RPMI8226 (cell line): ENCODE data around the gene TEX261.

Experiments
- DNase-seq: peaks from one replicate; pipeline ENCODE4 v3.0.0-alpha.2; 2015

The TEX261 gene

DNA sequence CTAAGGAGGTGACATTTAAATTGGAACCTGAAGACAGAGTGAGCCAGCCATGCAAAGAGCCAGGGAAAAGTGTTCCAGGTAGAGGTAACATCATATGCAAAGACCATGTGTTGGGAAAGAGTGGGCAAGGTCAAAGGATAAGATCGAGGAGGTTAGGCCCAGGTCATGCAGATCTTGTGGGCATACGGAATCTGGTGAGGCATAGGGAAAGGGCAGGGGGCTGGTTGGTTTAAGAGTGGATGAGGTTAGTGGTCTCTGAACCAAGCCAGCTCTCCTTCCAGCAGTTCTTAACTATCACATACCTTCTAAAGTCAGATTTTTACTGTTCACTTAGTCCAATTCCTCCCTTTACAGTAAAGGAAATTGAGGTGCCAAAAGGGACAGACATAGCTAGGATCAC is 13.3 kb downstream of the TEX261 start:
- no peak for DNase-seq

DNA sequence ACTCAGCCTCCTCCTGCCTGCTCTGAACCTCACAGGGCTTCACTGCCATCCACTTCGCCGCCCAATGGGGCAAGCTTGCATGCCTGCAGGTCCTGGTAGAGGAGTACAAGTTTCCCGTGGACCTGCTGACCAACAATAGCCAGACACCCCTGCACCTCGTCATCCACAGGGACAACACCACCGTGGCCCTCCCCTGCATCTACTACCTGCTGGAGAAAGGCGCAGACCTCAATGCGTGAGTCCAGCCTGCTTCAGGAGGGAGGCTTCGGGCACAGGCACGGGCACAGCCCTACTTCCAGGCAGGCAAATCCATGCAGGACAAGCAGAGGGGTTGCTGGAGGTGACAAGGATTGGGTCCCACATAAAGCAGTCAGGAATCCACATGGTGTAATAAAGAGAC is 15.0 kb downstream of the TEX261 start:
- DNase-seq: no peak

DNA sequence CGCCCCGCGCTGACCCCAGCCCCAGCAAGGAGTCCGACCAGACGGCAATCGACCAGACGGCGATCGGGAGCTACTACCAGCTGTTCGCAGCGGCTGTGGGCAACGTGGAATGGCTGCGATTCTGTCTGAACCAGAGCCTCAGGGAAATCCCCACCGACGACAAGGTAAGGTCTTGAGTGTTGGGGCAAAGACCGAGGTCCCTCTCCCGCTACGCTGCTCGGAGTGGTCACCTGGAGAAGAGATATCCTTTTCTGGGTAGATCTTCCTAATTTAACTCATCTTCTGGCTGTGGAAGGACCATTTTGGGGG is 15.5 kb downstream of the TEX261 start:
- no peak for DNase-seq

DNA sequence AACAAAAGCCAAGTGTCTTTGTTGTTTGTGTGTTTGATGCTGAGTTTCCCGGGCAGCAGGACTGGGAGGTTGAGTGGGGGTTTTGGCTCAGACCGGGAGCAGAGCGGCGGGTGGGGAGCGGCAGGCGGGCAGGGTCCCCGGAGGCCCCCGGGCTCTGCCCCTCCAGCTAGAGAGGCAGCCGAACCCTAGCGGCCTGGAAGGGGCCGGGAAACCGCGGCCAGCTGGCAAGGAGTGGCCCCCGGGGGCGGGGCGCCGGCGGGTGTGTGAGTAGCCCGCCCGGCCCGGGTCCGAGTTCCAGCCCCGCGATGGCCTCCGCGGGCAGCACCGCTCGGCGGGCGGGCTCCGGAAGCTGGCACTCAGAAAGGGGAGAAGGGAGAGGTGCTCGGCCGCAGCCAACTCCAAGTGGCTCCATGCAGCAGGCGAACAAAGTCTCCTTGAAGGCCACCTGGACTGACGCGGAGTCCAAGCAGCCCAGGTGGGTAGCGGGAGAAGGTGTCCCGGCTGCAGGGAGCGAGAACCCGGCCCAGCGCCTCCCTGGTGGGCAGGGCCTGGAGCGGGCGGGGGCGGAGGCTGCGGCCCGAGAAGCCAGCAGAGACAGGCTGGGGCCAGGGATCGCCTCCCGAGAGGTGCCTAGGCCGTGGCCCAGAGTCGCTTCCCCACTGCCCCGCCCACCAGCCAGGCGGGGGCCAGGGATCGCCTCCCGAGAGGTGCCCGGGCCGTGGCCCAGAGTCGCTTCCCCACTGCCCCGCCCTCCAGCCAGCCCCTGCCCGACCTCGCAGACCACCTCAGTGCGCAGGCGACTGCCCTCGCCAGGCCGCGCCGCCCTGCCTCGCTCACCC is 16.1 kb downstream of the TEX261 start, which contains the start of gene ANKRD53:
Gene ANKRD53 (plus strand): TSS at position 290 of the 839 bp plus-strand sequence. CDS start 16 bp downstream, at position 306.
- DNase-seq: no peak

DNA sequence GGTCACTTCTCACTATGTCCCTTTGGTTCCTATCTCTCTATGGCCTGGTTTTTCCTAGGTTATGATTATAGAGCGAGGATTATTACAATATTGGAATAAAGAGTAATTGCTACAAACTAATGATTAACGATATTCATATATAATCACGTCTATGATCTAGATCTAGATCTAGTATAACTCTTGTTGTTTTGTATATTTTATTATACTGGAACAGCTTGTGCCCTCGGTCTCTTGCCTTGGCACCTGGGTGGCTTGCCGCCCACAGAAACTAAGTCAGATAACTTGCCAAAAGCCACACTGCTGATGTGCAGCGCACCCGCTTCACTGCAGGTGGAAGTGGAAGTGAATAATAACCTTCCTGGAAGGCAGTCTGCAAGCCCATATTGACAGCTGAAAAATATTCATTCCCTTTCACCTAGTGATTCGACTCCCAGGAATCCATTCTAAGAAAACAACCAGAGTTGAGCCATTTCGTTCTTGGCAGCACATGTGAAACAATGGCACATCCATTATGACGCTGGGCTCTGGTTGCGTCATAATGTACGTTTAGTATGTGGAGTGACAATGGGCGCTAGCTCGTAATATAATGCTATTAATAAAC is 17.0 kb downstream of the TEX261 start:
- peak; percentile 55 for DNase-seq

DNA sequence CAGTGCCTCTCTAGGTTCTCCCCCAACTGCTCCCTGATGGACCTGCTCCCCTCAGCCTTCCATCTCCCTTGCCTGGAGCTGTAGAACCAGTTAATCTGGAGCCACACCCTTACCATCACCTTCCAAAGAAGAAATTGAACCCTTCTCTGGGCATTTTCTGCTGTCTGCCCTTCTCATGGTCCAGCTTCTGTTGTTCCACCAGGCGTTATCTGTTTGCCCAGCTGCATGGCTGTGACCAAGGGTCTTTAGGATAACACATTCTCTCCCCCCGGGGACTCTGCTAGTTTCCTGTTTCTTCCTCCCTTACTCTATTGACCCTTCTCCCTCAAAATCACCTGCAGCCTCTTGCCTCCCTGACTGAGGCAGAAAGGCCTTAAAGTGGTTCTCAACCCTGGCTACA is 19.4 kb downstream of the TEX261 start:
- no peak for DNase-seq

DNA sequence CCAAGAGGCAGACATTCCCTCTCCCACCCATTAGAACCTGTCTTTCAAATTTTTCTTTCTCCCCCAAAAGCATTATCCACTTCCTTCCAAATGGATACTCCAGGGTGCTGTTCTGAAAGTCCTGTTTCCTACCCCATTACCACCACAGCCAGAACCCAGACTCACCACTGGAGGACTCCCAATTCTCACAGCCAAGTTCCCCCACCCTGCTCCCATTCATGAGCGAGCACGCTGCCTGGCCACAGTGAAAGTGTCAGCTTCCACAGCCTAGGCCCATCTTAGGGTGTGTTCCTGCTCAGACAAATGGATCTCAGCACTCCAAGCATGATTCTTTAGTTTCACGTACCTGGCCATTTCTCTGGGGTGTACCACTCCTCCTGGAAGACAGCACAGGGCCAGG is 20.1 kb downstream of the TEX261 start:
- DNase-seq: no peak

DNA sequence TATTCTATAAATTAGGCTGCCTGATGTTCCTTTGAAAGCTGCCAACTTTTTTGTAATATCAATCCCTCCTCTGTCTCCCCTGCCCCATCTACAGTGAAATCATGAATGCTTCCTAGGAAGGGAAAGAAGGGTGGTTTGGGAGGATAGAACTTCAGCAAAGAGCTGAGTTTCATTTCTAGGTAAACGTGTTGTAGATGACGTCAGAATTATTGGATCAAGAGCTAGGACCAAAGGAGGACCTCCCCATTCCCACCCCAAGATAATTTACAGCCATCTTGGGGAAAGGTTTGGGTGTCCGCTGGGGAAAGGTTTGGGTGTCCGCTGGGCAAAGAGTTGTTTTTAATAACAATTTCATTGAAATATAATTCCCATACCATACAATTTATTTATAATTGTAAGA is 27.5 kb downstream of the TEX261 start:
- DNase-seq: no peak

DNA sequence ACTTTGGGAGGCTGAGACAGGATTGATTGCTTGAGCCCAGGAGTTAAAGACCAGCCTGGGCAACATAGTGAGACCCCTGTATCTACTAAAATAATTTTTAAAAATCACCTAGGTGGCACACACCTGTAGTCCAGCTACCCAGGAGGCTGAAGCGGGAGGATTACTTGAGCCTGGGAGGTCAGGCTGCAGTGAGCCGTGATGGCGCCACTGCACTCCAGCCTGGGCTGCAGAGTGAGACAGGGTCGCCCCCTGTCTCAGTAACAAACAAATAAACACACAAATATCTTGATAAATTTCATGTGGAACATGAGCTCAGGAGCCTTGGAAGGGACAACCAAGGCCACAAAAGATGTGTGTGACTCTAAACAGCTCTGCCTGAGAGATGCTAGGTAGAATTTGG is 28.0 kb downstream of the TEX261 start:
- no peak for DNase-seq

DNA sequence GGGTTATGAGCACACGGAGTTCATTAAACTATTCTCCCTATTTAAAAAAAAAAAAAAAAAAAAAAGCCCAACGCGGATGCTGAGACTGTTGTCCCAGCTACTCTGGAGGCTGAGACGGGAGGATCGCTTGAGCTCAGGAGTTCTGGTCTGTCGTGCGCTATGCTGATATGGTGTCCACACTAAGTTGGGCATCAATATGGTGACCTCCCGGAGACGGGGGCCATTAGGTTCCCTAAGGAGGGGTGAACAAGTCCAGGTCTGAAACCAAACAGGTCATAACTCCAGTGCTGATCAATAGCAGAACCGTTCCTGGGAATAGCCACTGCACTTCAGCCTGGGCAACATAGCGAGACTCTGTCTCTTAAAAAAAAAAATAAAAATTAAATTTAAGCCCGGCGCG is 29.2 kb downstream of the TEX261 start:
- DNase-seq: no peak

DNA sequence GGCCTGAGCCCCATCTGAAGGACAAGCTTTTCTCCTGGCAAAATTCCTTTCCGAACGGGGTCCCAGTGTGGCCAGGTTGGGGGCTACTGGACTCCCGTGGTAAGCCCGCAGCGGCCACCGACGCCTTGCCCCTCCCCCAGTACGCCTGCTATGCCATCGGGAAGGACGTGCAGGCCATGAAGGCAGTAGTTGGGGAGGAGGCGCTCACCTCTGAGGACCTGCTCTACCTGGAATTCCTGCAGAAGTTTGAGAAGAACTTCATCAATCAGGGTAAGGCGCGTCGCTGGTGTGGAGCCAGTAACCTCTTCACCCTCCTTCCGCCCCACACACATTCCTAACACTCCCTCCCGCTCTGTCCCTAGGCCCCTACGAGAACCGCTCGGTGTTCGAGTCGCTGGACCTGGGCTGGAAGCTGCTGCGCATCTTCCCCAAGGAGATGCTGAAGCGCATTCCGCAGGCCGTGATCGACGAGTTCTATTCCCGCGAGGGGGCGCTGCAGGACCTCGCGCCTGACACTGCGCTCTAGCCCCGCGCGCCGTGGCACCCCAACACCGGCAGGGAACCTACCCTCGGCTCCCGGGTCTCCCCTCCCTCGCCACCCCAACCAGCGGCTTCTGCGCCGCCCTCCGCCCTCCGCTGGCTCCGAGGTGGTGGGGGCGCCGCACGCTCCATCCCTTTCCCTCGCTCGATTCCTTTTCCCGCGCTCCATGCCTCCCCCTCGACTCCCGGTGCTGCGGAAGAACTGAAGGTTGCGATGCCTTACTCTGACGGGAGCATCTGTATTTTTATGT is 29.9 kb downstream of the TEX261 start:
- DNase-seq: peak; percentile 86

DNA sequence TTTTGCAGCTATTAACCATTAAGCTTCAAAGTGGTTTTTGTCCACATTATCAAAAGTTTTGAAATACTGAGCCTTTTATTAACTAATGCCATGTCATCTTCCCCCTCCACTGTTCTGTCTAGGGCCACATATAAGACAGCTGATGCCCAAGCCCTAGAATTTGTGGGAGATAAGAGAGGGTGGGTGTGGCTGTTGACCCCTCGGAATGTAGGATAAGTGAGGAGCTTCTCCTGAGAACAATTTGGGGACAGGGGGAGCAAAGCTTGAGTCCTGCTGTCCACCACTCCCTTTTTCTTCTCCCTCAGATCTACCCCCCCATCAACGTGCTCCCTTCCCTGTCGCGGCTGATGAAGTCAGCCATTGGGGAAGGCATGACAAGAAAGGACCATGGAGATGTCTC is 30.5 kb downstream of the TEX261 start:
- DNase-seq: no peak

DNA sequence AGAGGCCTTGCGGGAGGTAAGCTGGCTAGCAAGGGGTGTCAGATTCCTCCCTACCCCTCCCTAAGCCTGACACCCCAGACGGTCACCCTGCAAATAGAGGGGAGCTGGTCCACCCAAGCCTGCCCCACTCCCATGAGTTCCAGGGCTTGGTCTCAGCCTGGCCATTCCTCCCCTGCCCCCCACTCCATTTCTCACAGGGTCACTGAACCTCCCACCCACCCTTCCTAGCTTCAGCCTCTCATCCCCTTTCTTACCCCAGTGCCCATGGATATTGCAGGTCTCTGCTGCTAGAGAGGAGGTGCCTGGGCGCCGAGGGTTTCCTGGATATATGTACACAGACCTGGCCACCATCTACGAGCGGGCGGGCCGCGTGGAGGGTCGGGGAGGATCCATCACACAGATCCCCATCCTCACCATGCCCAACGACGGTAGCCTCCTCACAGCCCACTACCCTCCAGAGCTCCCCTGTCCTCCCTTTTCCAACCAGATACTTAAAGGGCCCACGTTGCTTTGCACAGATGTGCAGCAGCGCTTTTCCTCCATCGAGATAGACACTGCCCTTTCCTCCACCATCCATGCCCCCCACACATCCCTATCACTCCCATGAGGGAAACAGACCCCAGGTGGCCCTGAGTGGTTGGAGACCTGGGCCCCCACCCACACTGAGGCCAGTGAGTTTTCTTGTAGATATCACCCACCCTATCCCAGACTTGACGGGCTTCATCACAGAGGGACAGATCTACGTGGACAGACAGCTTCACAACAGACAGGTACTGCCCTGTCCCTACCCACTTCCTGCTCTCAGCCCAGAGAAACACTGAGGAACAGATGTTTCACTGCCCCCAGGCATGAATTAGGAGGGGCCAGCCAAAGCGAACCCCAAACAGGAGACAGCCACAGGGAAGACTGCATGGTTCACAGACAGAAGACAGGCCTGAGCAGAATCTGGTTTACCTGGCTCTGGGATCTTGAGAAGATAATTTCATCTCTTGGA is 31.5 kb downstream of the TEX261 start:
- DNase-seq: no peak

DNA sequence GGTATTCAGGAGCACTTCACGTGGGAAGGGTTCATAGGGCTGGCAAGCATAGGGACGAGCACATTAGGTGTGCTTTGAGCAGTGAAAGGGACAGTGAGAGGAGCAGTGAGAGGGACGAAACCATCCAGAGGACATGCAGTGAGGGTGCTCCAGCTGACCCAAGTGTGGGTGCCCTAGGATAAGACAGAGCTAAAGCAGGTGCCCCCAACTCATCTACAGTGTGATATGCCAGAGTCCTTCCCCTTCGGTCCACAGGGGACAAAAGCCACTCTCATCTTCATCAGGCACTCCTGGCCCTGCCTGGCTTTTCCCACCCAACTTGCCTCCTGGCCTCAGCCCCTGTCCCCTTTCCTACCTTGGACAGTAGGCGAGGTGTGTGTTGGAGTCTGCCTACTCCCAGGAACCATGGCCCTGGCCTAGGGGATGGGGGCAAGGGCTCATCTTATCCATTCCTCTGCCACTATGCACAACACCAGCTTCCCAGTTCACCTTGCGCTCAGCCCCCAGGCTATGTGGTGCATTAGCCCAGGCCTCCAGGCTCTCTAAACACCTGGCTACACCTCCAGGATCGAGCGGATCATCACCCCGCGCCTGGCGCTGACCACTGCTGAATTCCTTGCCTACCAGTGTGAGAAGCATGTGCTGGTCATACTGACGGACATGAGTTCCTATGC is 32.3 kb downstream of the TEX261 start:
- no peak for DNase-seq

DNA sequence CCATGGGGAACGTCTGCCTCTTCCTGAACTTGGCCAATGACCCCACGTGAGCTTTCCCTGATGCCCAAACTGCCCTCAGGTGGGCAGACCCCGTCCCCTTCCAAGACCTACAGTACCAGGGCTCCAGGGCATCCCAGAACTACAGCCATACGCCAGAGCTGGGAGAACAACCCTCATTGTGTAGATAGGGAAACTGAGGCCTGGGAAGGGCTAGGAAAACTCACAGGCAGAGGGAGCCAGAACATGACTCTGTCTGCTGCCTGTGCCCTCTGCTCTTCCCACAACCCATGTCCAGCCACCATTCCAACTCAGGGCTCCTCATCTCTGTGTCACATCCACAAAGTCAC is 33.1 kb downstream of the TEX261 start:
- no peak for DNase-seq

DNA sequence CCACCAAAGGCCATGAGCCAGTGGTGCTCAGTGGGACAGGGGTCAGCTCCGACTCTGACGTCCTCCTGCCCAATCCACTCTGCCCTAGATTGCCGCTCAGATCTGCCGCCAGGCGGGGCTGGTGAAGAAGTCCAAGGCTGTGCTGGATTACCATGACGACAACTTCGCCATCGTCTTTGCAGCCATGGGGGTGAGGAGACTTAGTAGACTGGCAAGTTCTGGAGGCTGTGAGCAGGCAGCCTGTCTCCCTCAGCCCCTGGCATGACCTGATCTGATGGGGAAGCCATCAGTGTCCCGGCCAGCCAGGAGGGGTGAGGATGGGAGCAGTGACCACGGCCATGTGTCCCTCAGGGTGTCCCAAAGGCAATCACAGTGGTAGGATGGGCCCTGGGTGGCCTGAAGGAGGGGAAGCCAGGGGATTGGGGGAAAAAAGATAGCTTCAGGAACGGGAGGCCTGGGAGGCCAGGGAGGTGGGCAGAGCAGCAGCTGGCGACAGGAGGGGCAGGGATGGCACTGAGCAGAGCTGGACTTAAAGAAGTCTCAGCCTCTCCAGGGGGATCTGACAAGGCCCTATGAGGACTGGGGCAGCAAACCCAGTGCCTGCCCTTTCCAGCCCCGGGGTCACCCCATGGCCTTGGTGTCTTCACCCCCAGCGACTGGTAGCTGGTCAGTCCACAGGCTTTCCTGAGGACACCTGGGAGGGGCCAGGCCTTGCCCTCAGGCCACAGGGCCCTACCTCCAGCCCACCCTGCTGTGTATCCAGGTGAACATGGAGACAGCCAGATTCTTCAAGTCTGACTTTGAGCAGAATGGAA is 33.6 kb downstream of the TEX261 start:
- no peak for DNase-seq

DNA sequence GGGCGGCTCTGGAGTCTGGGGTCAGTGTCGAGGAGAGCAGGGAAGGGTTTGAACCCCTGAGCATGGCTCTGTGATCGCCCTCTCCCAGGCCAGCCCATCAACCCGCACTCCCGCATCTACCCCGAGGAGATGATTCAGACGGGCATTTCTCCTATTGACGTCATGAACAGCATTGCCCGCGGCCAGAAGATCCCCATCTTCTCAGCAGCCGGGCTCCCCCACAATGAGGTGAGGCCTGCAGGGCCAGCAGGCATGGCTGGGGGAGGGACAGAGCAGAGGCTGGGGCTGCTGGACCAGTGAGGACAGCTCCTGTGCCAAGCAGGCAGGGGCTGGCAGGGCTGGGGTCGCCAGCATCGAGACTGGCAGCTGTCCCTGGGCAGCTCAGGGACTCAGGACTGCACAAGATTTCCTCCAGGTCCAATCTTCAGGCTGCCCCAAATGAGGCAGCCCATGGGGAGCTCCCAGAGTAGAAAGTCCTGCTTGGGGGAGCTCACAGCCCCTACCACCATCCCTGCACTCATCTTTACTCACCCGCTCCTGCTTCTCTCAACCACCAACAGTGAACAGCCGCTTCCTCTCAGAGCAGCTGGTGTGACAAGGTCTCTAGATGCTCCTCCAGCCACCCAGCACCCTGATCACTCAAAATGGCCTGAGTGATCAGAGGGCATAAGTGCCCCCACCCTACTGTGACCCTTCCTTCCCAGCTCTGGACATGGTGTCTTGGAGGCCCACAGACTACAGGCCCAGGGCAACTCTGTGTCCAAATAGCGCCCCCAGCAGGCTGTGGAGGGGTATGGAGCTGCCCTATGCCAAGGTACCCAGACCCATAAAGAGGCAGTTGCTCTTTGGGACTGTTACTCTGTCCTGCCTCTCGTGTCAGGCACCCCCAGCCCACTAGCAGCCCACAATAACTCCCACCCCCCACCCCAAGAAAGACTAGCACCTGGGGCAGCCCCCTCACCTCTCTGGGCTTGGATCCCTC is 34.5 kb downstream of the TEX261 start:
- DNase-seq: no peak

DNA sequence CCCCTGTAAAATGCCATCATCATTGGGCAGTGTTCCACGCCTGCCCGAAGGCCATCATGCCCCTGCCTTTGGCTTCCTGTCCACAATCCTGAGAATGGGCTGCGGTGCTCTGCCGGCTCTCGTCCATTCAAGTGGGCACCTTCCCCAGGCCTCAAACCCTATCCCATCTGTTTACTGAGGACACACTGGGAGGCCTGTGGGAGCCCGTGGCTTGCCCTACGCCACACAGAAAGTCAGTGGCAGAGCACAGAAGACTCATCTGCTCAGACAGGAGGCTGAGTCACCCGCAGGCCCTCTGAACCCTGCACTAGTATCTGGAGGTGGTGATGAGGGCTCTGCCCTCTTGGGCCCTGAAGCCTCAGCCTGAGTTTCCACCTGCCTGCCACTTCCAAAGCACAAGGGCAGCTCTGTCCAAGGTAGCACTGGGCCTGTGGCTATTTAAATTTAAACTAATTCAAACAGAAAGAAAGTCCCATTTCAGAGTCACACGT is 35.4 kb downstream of the TEX261 start:
- no peak for DNase-seq

DNA sequence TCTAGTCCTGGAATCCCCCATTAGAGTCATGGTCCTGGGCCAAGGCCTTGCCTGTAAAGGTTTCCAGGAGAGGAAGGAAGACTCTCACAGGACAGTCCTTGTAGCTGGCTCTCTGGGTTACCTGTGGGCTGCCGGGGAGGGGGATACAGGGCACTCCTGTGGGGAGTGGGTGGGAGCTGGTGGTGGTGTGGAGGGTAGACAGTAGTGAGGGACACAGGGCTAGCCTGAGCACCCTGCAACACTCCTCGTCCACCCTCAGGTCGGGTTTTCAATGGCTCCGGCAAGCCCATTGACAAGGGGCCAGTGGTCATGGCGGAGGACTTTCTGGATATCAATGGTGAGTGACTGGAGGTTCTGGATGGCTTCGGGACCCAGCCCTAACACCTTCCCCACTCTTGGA is 35.9 kb downstream of the TEX261 start:
- DNase-seq: no peak

DNA sequence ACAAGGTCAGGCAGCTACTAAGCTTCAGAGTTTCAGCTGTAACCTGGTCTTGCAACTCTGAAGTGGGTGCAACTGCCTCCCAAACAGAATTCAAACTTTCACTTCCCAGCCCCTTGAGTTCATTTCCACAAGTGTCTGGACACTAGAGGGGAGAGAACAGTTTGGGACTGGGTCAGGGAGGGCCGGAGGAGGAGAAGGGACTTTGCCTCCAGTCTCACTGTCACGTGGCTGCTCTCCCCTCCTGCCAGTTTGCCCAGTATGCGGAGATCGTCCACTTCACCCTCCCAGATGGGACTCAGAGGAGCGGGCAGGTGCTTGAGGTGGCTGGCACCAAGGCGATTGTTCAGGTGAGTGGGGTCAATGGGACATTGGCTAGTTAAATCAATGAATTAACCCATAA is 36.9 kb downstream of the TEX261 start:
- no peak for DNase-seq
